A549 (cell line): ENCODE data around the gene NDC1.

Experiments used
- CBX2 ChIP-seq: fragments of 200-600 bp; sonication (generic); IDR thresholded peaks from 2 replicates; pipeline ENCODE4 v1.6.1; 2016; ENCODE audit warnings: low read depth, mild to moderate bottlenecking, borderline replicate concordance
- EP300 ChIP-seq, 2 experiments: fragments of >200 bp; sonication (Bioruptor Twin); formaldehyde crosslinking; IDR thresholded peaks; 2 replicates in 1 of 2; 3 replicates in 1 of 2; pipeline ENCODE4 v1.6.1; 2016 to 2017
- FOSL2 ChIP-seq, 2 experiments: fragments of 450-650 bp in 1 of 2; fragments of >200 bp in 1 of 2; sonication (Bioruptor Twin) in 1 of 2; formaldehyde crosslinking; IDR thresholded peaks; 2 replicates each; pipeline versions ENCODE4 v1.5.0 to v1.6.1; 2016 to 2020; ENCODE audit warnings: mild to moderate bottlenecking in 1 of 2, moderate library complexity in 1 of 2
- POLR2A ChIP-seq: IDR thresholded peaks from 2 replicates; pipeline ENCODE4 v1.6.1; 2012; ENCODE audit warnings: mild to moderate bottlenecking, low read length
- POLR2AphosphoS2 ChIP-seq: conservative IDR thresholded peaks from 2 replicates; pipeline ENCODE4 v1.6.1; 2012; ENCODE audit warnings: low read length, improper control_type of control experiment, inconsistent platforms
- RAD21 ChIP-seq, 2 experiments: fragments of >200 bp in 1 of 2; sonication (Bioruptor Twin) in 1 of 2; formaldehyde crosslinking in 1 of 2; IDR thresholded peaks in 1 of 2; conservative IDR thresholded peaks in 1 of 2; 2 replicates in 1 of 2; 3 replicates in 1 of 2; pipeline ENCODE4 v1.6.1; 2012 to 2018; ENCODE audit warnings: inconsistent platforms in 1 of 2
- RFX5 ChIP-seq: fragments of 450-650 bp; IDR thresholded peaks from 2 replicates; pipeline ENCODE4 v1.7.1; 2014; ENCODE audit warnings: antibody characterized with exemption, mild to moderate bottlenecking, moderate library complexity
- USF2 ChIP-seq: fragments of 450-650 bp; IDR thresholded peaks from 2 replicates; pipeline ENCODE4 v1.6.1; 2014; ENCODE audit warnings: antibody characterized with exemption
- TF ChIP-seq, protein P1 (sequence below): fragments of >200 bp; sonication (Bioruptor Twin); formaldehyde crosslinking; IDR thresholded peaks from 3 replicates; pipeline ENCODE4 v1.5.1; 2016
- TF ChIP-seq, protein P2 (sequence below): IDR thresholded peaks from 2 replicates; pipeline ENCODE4 v1.6.1; 2012
- TF ChIP-seq, protein P3 (sequence below): fragments of 200-600 bp; sonication (generic); IDR thresholded peaks from 2 replicates; pipeline ENCODE4 v1.6.1; 2016; ENCODE audit warnings: antibody characterized with exemption, mild to moderate bottlenecking, moderate library complexity

GRCh38 chr1:53766831-53767405, 71.2 kb downstream of the NDC1 start:
- TF ChIP-seq POLR2AphosphoS2 (no peak), EP300 (IDR thresholded peaks at IDR 0.05) (no peak), POLR2A (no peak), FOSL2 (IDR thresholded peaks at IDR 0.05) (no peak), FOSL2 (CRISPR knock-in tag; IDR thresholded peaks at IDR 0.05) (no peak), RAD21 (conservative IDR thresholded peaks at IDR 0.05 in 1 of 2, IDR thresholded peaks at IDR 0.05 in 1 of 2) (no peak), RFX5 (no peak), CBX2 (no peak), USF2 (no peak)
- TF ChIP-seq, protein P1, sequence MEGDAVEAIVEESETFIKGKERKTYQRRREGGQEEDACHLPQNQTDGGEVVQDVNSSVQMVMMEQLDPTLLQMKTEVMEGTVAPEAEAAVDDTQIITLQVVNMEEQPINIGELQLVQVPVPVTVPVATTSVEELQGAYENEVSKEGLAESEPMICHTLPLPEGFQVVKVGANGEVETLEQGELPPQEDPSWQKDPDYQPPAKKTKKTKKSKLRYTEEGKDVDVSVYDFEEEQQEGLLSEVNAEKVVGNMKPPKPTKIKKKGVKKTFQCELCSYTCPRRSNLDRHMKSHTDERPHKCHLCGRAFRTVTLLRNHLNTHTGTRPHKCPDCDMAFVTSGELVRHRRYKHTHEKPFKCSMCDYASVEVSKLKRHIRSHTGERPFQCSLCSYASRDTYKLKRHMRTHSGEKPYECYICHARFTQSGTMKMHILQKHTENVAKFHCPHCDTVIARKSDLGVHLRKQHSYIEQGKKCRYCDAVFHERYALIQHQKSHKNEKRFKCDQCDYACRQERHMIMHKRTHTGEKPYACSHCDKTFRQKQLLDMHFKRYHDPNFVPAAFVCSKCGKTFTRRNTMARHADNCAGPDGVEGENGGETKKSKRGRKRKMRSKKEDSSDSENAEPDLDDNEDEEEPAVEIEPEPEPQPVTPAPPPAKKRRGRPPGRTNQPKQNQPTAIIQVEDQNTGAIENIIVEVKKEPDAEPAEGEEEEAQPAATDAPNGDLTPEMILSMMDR = no peak
- TF ChIP-seq, protein P2, sequence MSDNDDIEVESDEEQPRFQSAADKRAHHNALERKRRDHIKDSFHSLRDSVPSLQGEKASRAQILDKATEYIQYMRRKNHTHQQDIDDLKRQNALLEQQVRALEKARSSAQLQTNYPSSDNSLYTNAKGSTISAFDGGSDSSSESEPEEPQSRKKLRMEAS = no peak
- TF ChIP-seq, protein P3, sequence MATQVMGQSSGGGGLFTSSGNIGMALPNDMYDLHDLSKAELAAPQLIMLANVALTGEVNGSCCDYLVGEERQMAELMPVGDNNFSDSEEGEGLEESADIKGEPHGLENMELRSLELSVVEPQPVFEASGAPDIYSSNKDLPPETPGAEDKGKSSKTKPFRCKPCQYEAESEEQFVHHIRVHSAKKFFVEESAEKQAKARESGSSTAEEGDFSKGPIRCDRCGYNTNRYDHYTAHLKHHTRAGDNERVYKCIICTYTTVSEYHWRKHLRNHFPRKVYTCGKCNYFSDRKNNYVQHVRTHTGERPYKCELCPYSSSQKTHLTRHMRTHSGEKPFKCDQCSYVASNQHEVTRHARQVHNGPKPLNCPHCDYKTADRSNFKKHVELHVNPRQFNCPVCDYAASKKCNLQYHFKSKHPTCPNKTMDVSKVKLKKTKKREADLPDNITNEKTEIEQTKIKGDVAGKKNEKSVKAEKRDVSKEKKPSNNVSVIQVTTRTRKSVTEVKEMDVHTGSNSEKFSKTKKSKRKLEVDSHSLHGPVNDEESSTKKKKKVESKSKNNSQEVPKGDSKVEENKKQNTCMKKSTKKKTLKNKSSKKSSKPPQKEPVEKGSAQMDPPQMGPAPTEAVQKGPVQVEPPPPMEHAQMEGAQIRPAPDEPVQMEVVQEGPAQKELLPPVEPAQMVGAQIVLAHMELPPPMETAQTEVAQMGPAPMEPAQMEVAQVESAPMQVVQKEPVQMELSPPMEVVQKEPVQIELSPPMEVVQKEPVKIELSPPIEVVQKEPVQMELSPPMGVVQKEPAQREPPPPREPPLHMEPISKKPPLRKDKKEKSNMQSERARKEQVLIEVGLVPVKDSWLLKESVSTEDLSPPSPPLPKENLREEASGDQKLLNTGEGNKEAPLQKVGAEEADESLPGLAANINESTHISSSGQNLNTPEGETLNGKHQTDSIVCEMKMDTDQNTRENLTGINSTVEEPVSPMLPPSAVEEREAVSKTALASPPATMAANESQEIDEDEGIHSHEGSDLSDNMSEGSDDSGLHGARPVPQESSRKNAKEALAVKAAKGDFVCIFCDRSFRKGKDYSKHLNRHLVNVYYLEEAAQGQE = no peak
